IPS-18a (cell line): ENCODE data around the gene OR8D1.

Experiments used
- H3K27ac ChIP-seq: one replicate; pipeline ENCODE4 v1.5.1; 2013; ENCODE audit warnings: low read length
- H3K27me3 ChIP-seq: one replicate; pipeline ENCODE4 v1.6.1; 2013; ENCODE audit warnings: mild to moderate bottlenecking, low read length; ENCODE audit not compliant: control insufficient read depth, insufficient read depth
- H3K36me3 ChIP-seq: one replicate; pipeline ENCODE4 v1.6.1; 2013; ENCODE audit warnings: low read depth, low read length; ENCODE audit not compliant: control insufficient read depth
- H3K4me1 ChIP-seq: one replicate; pipeline ENCODE4 v1.6.1; 2013; ENCODE audit warnings: low read depth, low read length; ENCODE audit not compliant: control insufficient read depth
- H3K4me3 ChIP-seq: one replicate; pipeline ENCODE4 v1.5.1; 2013; ENCODE audit warnings: low read length
- H3K9ac ChIP-seq: one replicate; pipeline ENCODE4 v1.6.1; 2013; ENCODE audit warnings: mild to moderate bottlenecking, low read length, moderate library complexity
- H3K9me3 ChIP-seq: one replicate; pipeline ENCODE4 v1.6.1; 2013; ENCODE audit warnings: low read depth, low read length; ENCODE audit not compliant: control insufficient read depth

Gene OR8D1

GRCh38 chr11:124315052-124315451, 1.3 kb upstream of the OR8D1 start:
- H3K4me3 ChIP-seq, result no peak overlapping the region
- H3K27ac ChIP-seq, result no peak overlapping the region
- no peaks in the 10 kb centered on the region for H3K9me3 ChIP-seq
- no peak overlapping the region for H3K9ac ChIP-seq
- H3K4me1 ChIP-seq, result no peaks in the 10 kb centered on the region
- no peaks in the 10 kb centered on the region for H3K27me3 ChIP-seq
- no peaks in the 10 kb centered on the region for H3K36me3 ChIP-seq

GRCh38 chr11:124313131-124313530, 618 bp downstream of the OR8D1 start:
- no peak overlapping the region for H3K4me3 ChIP-seq
- no peaks in the 10 kb centered on the region for H3K9me3 ChIP-seq
- no peak overlapping the region for H3K27ac ChIP-seq
- no peaks in the 10 kb centered on the region for H3K36me3 ChIP-seq
- H3K27me3 ChIP-seq, result no peaks in the 10 kb centered on the region
- no peak overlapping the region for H3K9ac ChIP-seq
- H3K4me1 ChIP-seq, result no peaks in the 10 kb centered on the region

GRCh38 chr11:124311670-124312069, 2.1 kb downstream of the OR8D1 start:
- no peaks in the 10 kb centered on the region for H3K9me3 ChIP-seq
- no peak overlapping the region for H3K9ac ChIP-seq
- H3K4me3 ChIP-seq, result no peak overlapping the region
- H3K27me3 ChIP-seq, result no peaks in the 10 kb centered on the region
- no peaks in the 10 kb centered on the region for H3K4me1 ChIP-seq
- no peak overlapping the region for H3K27ac ChIP-seq
- no peaks in the 10 kb centered on the region for H3K36me3 ChIP-seq

- Histone ChIP-seq H3K9me3 (no peaks in the 10 kb centered on the region), H3K36me3 (no peaks in the 10 kb centered on the region), H3K27ac (no peak overlapping the region), H3K9ac (no peak overlapping the region), H3K4me3 (no peak overlapping the region), H3K27me3 (no peaks in the 10 kb centered on the region), H3K4me1 (no peaks in the 10 kb centered on the region)
Observed at GRCh38 chr11:124311269-124311668, 2.5 kb downstream of the OR8D1 start.

GRCh38 chr11:124310721-124311120, 3.0 kb downstream of the OR8D1 start:
- Histone ChIP-seq H3K4me3 (no peak overlapping the region), H3K9me3 (no peaks in the 10 kb centered on the region), H3K27ac (no peak overlapping the region), H3K9ac (no peak overlapping the region), H3K36me3 (no peaks in the 10 kb centered on the region), H3K4me1 (no peaks in the 10 kb centered on the region), H3K27me3 (no peaks in the 10 kb centered on the region)

- H3K9me3 ChIP-seq, result no peaks in the 10 kb centered on the region
- no peaks in the 10 kb centered on the region for H3K36me3 ChIP-seq
- peaks cover 9% of the 10 kb centered on the region for H3K4me1 ChIP-seq
- no peaks in the 10 kb centered on the region for H3K27me3 ChIP-seq
- H3K4me3 ChIP-seq, result no peak overlapping the region
- H3K9ac ChIP-seq, result no peak overlapping the region
- H3K27ac ChIP-seq, result no peak overlapping the region
Observed at GRCh38 chr11:124307093-124307492, 6.7 kb downstream of the OR8D1 start.

GRCh38 chr11:124302347-124303125, 11.2 kb downstream of the OR8D1 start:
- Histone ChIP-seq H3K9ac (no peak overlapping the region), H3K27me3 (no peaks in the 10 kb centered on the region), H3K27ac (no peak overlapping the region), H3K36me3 (no peaks in the 10 kb centered on the region), H3K4me3 (no peak overlapping the region), H3K4me1 (peaks cover 15% of the 10 kb centered on the region), H3K9me3 (no peaks in the 10 kb centered on the region)

GRCh38 chr11:124301548-124301947, 12.2 kb downstream of the OR8D1 start:
- Histone ChIP-seq H3K4me1 (peaks cover 15% of the 10 kb centered on the region), H3K9me3 (no peaks in the 10 kb centered on the region), H3K27me3 (no peaks in the 10 kb centered on the region), H3K4me3 (no peak overlapping the region), H3K27ac (no peak overlapping the region), H3K36me3 (no peaks in the 10 kb centered on the region), H3K9ac (no peak overlapping the region)

- Histone ChIP-seq H3K27ac (no peak overlapping the region), H3K9ac (no peak overlapping the region), H3K4me1 (peaks cover 12% of the 10 kb centered on the region), H3K27me3 (no peaks in the 10 kb centered on the region), H3K4me3 (no peak overlapping the region), H3K9me3 (no peaks in the 10 kb centered on the region), H3K36me3 (no peaks in the 10 kb centered on the region)
Observed at GRCh38 chr11:124297921-124298320, 15.8 kb downstream of the OR8D1 start.

- Histone ChIP-seq H3K9me3 (no peaks in the 10 kb centered on the region), H3K36me3 (no peaks in the 10 kb centered on the region), H3K4me3 (no peak overlapping the region), H3K9ac (no peak overlapping the region), H3K27ac (no peak overlapping the region), H3K4me1 (no peaks in the 10 kb centered on the region), H3K27me3 (no peaks in the 10 kb centered on the region)
Observed at GRCh38 chr11:124296016-124296415, 17.7 kb downstream of the OR8D1 start.

- H3K27ac ChIP-seq, result no peak overlapping the region
- no peak overlapping the region for H3K9ac ChIP-seq
- no peak overlapping the region for H3K4me3 ChIP-seq
- no peaks in the 10 kb centered on the region for H3K9me3 ChIP-seq
- H3K27me3 ChIP-seq, result no peaks in the 10 kb centered on the region
- H3K36me3 ChIP-seq, result no peaks in the 10 kb centered on the region
- H3K4me1 ChIP-seq, result no peaks in the 10 kb centered on the region
Observed at GRCh38 chr11:124294687-124295086, 19.1 kb downstream of the OR8D1 start.

GRCh38 chr11:124285610-124286344, 28.0 kb downstream of the OR8D1 start:
- Histone ChIP-seq H3K27me3 (no peaks in the 10 kb centered on the region), H3K9ac (no peak overlapping the region), H3K36me3 (no peaks in the 10 kb centered on the region), H3K4me3 (no peak overlapping the region), H3K27ac (no peak overlapping the region), H3K4me1 (no peaks in the 10 kb centered on the region), H3K9me3 (no peaks in the 10 kb centered on the region)
